Measurements from ENCODE around the gene GALNT12. TPM values are rescaled to one million over a fixed set of nuclear protein-coding genes. Genes with fewer than 3 reads are reported as not detected.
A peak's percentile ranks its signal among the peaks of the same experiment; 100 is the strongest.

GALNT12 gene
- total RNA-seq, 4 donors from 2014 or later = 17.5 to 25.9 (median 21.1) TPM

DNA sequence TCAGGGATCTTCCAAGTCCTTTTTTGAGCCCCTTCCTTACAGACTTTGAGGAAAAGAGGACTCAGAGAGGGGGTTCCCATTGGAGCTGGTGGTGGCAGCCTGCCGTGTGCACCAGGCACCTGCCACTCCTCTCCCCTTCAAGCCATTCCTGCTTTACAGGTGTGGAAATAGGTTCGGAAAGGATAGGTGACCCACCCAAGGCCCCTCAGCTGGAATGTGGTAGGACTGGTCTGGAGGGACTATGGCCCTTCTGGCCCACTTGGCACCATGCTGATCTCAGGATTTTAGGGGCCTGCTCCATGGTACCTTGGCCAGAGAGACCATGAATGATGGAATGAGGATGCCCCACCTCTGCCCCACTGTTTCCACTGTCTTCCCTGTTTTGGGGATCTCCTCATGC lies 1.4 kb downstream of the GALNT12 start:
- intact Hi-C loops (cut with DNase I) = no loop called here
- DNase-seq = no peak
- Histone ChIP-seq H3K27ac (peak overlapping the region; percentile 67 to 83 (median 74)), H3K27me3 (no peaks in the 10 kb centered on the region), H3K4me1 (peaks cover 21 to 79% (median 49%) of the 10 kb centered on the region in 3 donors), H3K4me3 (peak overlapping the region; percentile 49 to 76 (median 58)), H3K36me3 (no peaks in the 10 kb centered on the region), H3K9me3 (no peaks in the 10 kb centered on the region)
- no peak for TF ChIP-seq POLR2A (IDR thresholded peaks at IDR 0.05)
- TF ChIP-seq, protein P1, sequence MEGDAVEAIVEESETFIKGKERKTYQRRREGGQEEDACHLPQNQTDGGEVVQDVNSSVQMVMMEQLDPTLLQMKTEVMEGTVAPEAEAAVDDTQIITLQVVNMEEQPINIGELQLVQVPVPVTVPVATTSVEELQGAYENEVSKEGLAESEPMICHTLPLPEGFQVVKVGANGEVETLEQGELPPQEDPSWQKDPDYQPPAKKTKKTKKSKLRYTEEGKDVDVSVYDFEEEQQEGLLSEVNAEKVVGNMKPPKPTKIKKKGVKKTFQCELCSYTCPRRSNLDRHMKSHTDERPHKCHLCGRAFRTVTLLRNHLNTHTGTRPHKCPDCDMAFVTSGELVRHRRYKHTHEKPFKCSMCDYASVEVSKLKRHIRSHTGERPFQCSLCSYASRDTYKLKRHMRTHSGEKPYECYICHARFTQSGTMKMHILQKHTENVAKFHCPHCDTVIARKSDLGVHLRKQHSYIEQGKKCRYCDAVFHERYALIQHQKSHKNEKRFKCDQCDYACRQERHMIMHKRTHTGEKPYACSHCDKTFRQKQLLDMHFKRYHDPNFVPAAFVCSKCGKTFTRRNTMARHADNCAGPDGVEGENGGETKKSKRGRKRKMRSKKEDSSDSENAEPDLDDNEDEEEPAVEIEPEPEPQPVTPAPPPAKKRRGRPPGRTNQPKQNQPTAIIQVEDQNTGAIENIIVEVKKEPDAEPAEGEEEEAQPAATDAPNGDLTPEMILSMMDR (IDR thresholded peaks at IDR 0.05) = no peak
- WGBS, 2 donors = 76% methylated on average over 2 of the region's 2 CpGs; no CpG with 5 or more reads in 1 of the 2 donors

DNA sequence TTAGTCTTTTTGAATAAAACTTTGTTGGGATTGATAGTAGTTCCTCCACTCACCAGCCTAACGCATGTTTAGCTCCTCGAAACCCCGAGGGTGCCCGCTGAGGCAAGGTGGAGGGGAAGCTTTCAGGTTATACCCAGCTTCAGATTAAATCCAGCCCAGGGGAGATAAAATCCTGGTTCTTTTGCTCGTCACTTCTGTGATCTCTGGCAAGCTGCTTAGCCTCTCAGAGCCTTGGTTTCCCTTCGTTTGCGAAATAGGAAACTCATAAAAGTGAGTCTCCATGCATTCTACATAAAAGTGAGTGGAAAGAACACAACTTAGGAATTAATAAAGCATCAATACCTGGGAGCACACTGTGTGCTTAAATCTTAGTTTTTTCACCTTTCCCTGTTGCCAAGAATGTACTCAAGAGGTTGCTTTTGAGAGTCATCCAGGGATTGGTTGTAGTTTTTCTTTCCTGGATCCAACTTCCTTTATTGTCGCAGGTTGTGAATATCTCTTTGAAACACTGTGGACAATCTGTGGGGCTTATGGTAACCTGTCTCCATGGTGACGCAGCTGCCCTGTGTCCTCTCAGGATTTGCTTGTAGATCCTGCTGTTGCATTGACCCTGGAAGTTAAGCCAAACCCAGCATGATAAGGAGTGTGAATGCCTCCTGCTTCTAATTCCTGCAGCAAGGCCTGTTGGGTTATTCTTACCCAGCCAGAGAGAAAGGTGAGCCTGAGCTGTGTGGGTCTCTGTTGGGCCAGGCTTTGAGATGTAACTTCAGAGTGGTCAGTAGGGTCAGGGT lies 2.0 kb downstream of the GALNT12 start:
- WGBS, 2 donors = 68 to 92% methylated on average over 9 of the region's 9 CpGs
- TF ChIP-seq, protein P1 (IDR thresholded peaks at IDR 0.05) = no peak
- TF ChIP-seq POLR2A (IDR thresholded peaks at IDR 0.05) = no peak
- intact Hi-C loops (cut with DNase I) = no loop called here
- Histone ChIP-seq H3K9me3 (no peaks in the 10 kb centered on the region), H3K4me3 (peak overlapping the region in 1 of 4 donors; percentile 59), H3K27ac (peak overlapping the region; percentile 67 to 83 (median 74)), H3K4me1 (peaks cover 21 to 73% (median 49%) of the 10 kb centered on the region in 3 donors), H3K27me3 (no peaks in the 10 kb centered on the region), H3K36me3 (no peaks in the 10 kb centered on the region)
- DNase-seq = no peak

DNA sequence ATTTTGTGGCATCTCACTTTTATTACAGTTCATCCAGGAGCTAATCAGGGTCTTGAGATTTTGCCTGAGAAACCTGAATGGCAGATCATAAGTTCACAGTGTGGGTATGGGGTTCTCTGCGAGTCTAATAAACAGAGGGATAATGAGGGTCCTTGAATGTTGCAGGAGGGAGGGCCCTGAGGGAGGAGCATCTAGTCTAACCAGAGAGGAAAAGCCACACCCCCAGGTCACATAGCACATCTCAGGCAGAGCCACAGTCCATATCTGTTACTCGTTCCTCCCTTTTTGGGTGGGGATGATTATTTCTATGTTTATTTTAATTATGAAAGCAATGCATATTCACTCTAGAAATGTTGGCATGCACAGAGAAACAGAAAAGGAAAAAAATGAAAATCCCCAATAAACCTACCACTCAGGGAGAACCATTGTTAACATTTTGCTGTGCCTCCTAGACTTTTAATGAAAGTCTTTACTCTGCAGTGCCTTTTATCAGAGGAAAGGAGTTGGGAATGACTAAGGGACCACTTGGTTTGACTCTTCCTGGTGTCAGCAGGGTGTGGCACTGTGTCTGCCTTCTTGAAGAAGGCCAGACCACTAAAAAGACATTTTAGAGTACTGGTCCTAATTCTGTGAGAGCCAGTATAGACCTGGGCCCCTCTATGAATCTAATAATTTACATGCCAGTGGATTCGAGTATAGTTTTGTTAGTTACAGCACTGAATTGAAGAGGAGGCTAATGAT lies 2.8 kb downstream of the GALNT12 start:
- Histone ChIP-seq H3K36me3 (no peaks in the 10 kb centered on the region), H3K9me3 (no peaks in the 10 kb centered on the region), H3K27me3 (no peaks in the 10 kb centered on the region), H3K4me3 (no peak overlapping the region), H3K4me1 (peaks cover 16 to 65% (median 43%) of the 10 kb centered on the region in 3 donors), H3K27ac (peak overlapping the region; percentile 29 to 83 (median 64))
- DNase-seq = no peak
- intact Hi-C loops (cut with DNase I) = no loop called here
- TF ChIP-seq POLR2A (IDR thresholded peaks at IDR 0.05) = no peak
- TF ChIP-seq, protein P1 (IDR thresholded peaks at IDR 0.05) = no peak
- WGBS, 2 donors = 62 to 63% methylated on average over 3 of the region's 3 CpGs

DNA sequence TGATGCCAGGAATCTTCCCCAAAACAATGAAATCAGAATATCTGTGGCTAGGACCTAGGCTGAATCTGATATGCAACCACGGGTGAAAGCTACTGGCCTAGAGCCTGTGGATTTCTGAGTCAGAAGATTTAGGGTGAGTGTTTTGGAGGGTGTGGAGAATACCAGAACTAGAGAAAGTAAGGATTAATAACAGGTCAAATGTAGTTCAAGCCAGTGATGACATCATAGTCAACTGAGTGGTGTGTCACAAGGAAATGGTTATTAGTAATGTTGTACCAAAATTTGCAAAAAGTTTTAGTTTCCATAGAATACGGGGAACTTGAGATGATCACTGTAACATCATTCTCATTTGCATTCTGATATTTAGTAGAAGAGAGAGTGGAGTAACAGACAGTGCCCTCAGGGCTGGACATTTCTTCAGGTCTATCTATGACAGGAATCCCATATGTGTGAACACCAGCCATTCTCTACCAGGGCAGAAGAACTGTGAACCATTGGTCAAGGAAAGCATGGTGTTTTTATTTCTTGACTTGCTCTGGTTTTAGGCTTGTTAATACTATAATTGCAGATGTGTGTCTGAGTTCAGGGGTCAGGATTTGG lies 3.7 kb downstream of the GALNT12 start:
- Histone ChIP-seq H3K4me3 (no peak overlapping the region), H3K27me3 (no peaks in the 10 kb centered on the region), H3K4me1 (peaks cover 10 to 57% (median 38%) of the 10 kb centered on the region in 3 donors), H3K36me3 (no peaks in the 10 kb centered on the region), H3K27ac (peak overlapping the region; percentile 49 to 83 (median 69)), H3K9me3 (no peaks in the 10 kb centered on the region)
- no peak for DNase-seq
- whole genome bisulfite sequencing, 2 donors = 28 to 30% methylated on average over 2 of the region's 2 CpGs
- intact Hi-C loops (cut with DNase I) = no loop called here
- TF ChIP-seq, protein P1 (IDR thresholded peaks at IDR 0.05) = no peak
- no peak for TF ChIP-seq POLR2A (IDR thresholded peaks at IDR 0.05)

All from esophagus squamous epithelium (tissue), 5 donors.